ENCODE results near the gene TMEM132A. TPM values are rescaled to one million over a fixed set of nuclear protein-coding genes. Genes with fewer than 3 reads are reported as not detected.

Gene TMEM132A
- total and polyA plus RNA-seq, 4 donors = 0.60 to 1.6 (median 1.1) TPM

GRCh38 chr11:60977836-60978235 lies 53.6 kb downstream of the TMEM132A start:
- Histone ChIP-seq H3K4me1 (ENCODE audit: control insufficient read depth in 4 of 4, insufficient read depth in 4 of 4, low read length in 3 of 4) (no peaks in the 10 kb centered on the region), H3K9me3 (ENCODE audit: control insufficient read depth in 4 of 4, low read length in 3 of 4) (no peaks in the 10 kb centered on the region), H3K27me3 (ENCODE audit: control insufficient read depth in 4 of 4, insufficient read depth in 4 of 4, low read length in 3 of 4) (peaks cover 0 to 2% (median 0%) of the 10 kb centered on the region in 4 donors), H3K36me3 (ENCODE audit: control insufficient read depth in 4 of 4, insufficient read depth in 3 of 4, low read depth in 1 of 4, low read length in 3 of 4) (no peaks in the 10 kb centered on the region), H3K9ac (ENCODE audit: low read depth in 1 of 2, low read length in 2 of 2) (no peak overlapping the region), H3K27ac (ENCODE audit: low read depth in 1 of 2, low read length in 2 of 2) (no peak overlapping the region), H3K4me3 (ENCODE audit: low read depth in 1 of 3, low read length in 3 of 3) (no peak overlapping the region)
- no peak for DNase-seq (ENCODE audit: low spot score)
- no peak for TF ChIP-seq HNF4G (IDR thresholded peaks at IDR 0.05)
- TF ChIP-seq FOXA1 (IDR thresholded peaks at IDR 0.05) = no peak
- no peak for TF ChIP-seq HNF4A (conservative IDR thresholded peaks at IDR 0.05)
- no peak for TF ChIP-seq GABPA (IDR thresholded peaks at IDR 0.05 in 1 of 2, conservative IDR thresholded peaks at IDR 0.05 in 1 of 2)
- no peak for TF ChIP-seq MAX (IDR thresholded peaks at IDR 0.05)
- TF ChIP-seq RAD21 (IDR thresholded peaks at IDR 0.05) = no peak
- no peak for TF ChIP-seq EGR1 (IDR thresholded peaks at IDR 0.05; ENCODE audit: low read depth in 2 of 2)
- no peak for TF ChIP-seq NR2F2 (IDR thresholded peaks at IDR 0.05)
- no peak for TF ChIP-seq YY1 (IDR thresholded peaks at IDR 0.05)
- TF ChIP-seq FOXA2 (IDR thresholded peaks at IDR 0.05) = no peak
- TF ChIP-seq ATF3 (IDR thresholded peaks at IDR 0.05) = no peak
- TF ChIP-seq REST (IDR thresholded peaks at IDR 0.05) = no peak
- TF ChIP-seq JUND (IDR thresholded peaks at IDR 0.05) = no peak

GRCh38 chr11:60978546-60979380 lies 54.5 kb downstream of the TMEM132A start:
- WGBS = 79% methylated on average over 10 of the region's 10 CpGs
- Histone ChIP-seq H3K36me3 (ENCODE audit: control insufficient read depth in 4 of 4, insufficient read depth in 3 of 4, low read depth in 1 of 4, low read length in 3 of 4) (no peaks in the 10 kb centered on the region), H3K4me3 (ENCODE audit: low read depth in 1 of 3, low read length in 3 of 3) (no peak overlapping the region), H3K9ac (ENCODE audit: low read depth in 1 of 2, low read length in 2 of 2) (no peak overlapping the region), H3K9me3 (ENCODE audit: control insufficient read depth in 4 of 4, low read length in 3 of 4) (no peaks in the 10 kb centered on the region), H3K27ac (ENCODE audit: low read depth in 1 of 2, low read length in 2 of 2) (no peak overlapping the region), H3K4me1 (ENCODE audit: control insufficient read depth in 4 of 4, insufficient read depth in 4 of 4, low read length in 3 of 4) (no peaks in the 10 kb centered on the region), H3K27me3 (ENCODE audit: control insufficient read depth in 4 of 4, insufficient read depth in 4 of 4, low read length in 3 of 4) (peaks cover 0 to 2% (median 0%) of the 10 kb centered on the region in 4 donors)
- no peak for DNase-seq (ENCODE audit: low spot score)
- TF ChIP-seq CTCF (IDR thresholded peaks at IDR 0.05; ENCODE audit: low read depth, low read length, missing input control) (no peak), GABPA (IDR thresholded peaks at IDR 0.05 in 1 of 2, conservative IDR thresholded peaks at IDR 0.05 in 1 of 2) (no peak)
